HepG2 (cell line): ENCODE results near the gene DENND4C. TPM values are rescaled to one million over a fixed set of nuclear protein-coding genes. Genes with fewer than 3 reads are reported as not detected.

ENCODE experiments used
- ARID2 ChIP-seq: sonication (generic); formaldehyde crosslinking; IDR thresholded peaks from 2 replicates; pipeline ENCODE4 v1.8.1; 2022; ENCODE audit warnings: mild to moderate bottlenecking, missing genetic modification reagents, borderline replicate concordance
- ARNTL ChIP-seq: sonication (generic); formaldehyde crosslinking; IDR thresholded peaks from 2 replicates; pipeline ENCODE4 v1.4.0; 2020; ENCODE audit warnings: mild to moderate bottlenecking, missing genetic modification reagents
- BCL6 ChIP-seq: IDR thresholded peaks from 2 replicates; pipeline ENCODE4 v1.6.1; 2016; ENCODE audit warnings: missing genetic modification reagents, missing compliant biosample characterization
- CHD2 ChIP-seq: IDR thresholded peaks from 2 replicates; pipeline ENCODE4 v1.6.1; 2011; ENCODE audit warnings: low read depth, low read length, improper control_type of control experiment
- FOSL2 ChIP-seq: sonication (generic); formaldehyde crosslinking; IDR thresholded peaks from 2 replicates; pipeline ENCODE4 v1.4.0; 2020; ENCODE audit warnings: missing genetic modification reagents
- HCFC1 ChIP-seq: fragments of 150-350 bp; IDR thresholded peaks from 2 replicates; pipeline ENCODE4 v1.6.1; 2014; ENCODE audit warnings: low read depth, low read length
- KDM5B ChIP-seq: sonication (generic); formaldehyde crosslinking; IDR thresholded peaks from 2 replicates; pipeline ENCODE4 v1.4.0; 2020; ENCODE audit warnings: missing genetic modification reagents, mild to moderate bottlenecking, borderline replicate concordance
- NCOA2 ChIP-seq: sonication (generic); formaldehyde crosslinking; IDR thresholded peaks from 2 replicates; pipeline ENCODE4 v1.8.0; 2022; ENCODE audit warnings: inconsistent platforms
- NFYC ChIP-seq: IDR thresholded peaks from 2 replicates; pipeline ENCODE4 v1.6.1; 2016; ENCODE audit warnings: missing genetic modification reagents, missing compliant biosample characterization
- RFX5 ChIP-seq: IDR thresholded peaks from 2 replicates; pipeline ENCODE4 v1.6.1; 2011; ENCODE audit warnings: low read depth, low read length, improper control_type of control experiment
- SOX6 ChIP-seq, 2 experiments: fragments of 450-650 bp in 1 of 2; sonication (generic) in 1 of 2; formaldehyde crosslinking in 1 of 2; IDR thresholded peaks; 2 replicates each; pipeline versions ENCODE4 v1.4.0 to v1.6.1; 2017 to 2020; ENCODE audit warnings: antibody characterized with exemption in 1 of 2, mild to moderate bottlenecking in 1 of 2, missing genetic modification reagents in 1 of 2
- TGIF2 ChIP-seq: IDR thresholded peaks from 2 replicates; pipeline ENCODE4 v1.6.1; 2016; ENCODE audit warnings: control low read depth, missing compliant biosample characterization
- XBP1 ChIP-seq: sonication (generic); formaldehyde crosslinking; IDR thresholded peaks from 2 replicates; pipeline ENCODE4 v1.5.0; 2020; ENCODE audit warnings: missing genetic modification reagents
- ZIK1 ChIP-seq: sonication (generic); formaldehyde crosslinking; IDR thresholded peaks from 2 replicates; pipeline ENCODE4 v1.5.0; 2020; ENCODE audit warnings: mild to moderate bottlenecking, low read depth, missing genetic modification reagents, borderline replicate concordance
- ZNF460 ChIP-seq: sonication (generic); formaldehyde crosslinking; IDR thresholded peaks from 2 replicates; pipeline ENCODE4 v1.5.1; 2020; ENCODE audit warnings: missing genetic modification reagents, mild to moderate bottlenecking, borderline replicate concordance
- ZNF883 ChIP-seq: sonication (generic); formaldehyde crosslinking; IDR thresholded peaks from 2 replicates; pipeline ENCODE4 v1.5.1; 2020; ENCODE audit warnings: mild to moderate bottlenecking, missing genetic modification reagents; ENCODE audit errors: not compliant biosample characterization
- polyA plus RNA-seq, 8 experiments: library from polyadenylated mRNA; depleted of rRNA in 3 of 8; stranded (reverse) in 7 of 8; unstranded in 1 of 8; fragments of >200 nt; fragmentation: Illumina TruSeq in 4 of 8; extraction: Trizol in 4 of 8; gene quantifications; 2 replicates each; pipeline versions ENCODE4 v1.2.1 to v1.2.3, GENCODE V29; 2011 to 2016; ENCODE audit warnings: low read depth in 4 of 8, missing spikeins in 1 of 8, mixed read lengths in 1 of 8; ENCODE audit not compliant: insufficient read depth in 1 of 8
- total RNA-seq, 5 experiments: library from RNA; depleted of rRNA; stranded (reverse); fragments of >200 nt; fragmentation: Illumina TruSeq; extraction: Trizol; gene quantifications; 2 replicates each; pipeline ENCODE4 v1.2.3, GENCODE V29; 2016; ENCODE audit warnings: low read depth in 1 of 5
- TF ChIP-seq, protein P1 (sequence below): sonication (generic); formaldehyde crosslinking; IDR thresholded peaks from 2 replicates; pipeline ENCODE4 v1.8.0; 2022; ENCODE audit warnings: mild to moderate bottlenecking, missing genetic modification reagents, moderate library complexity
- TF ChIP-seq, protein P2 (sequence below): sonication (generic); formaldehyde crosslinking; IDR thresholded peaks from 2 replicates; pipeline ENCODE4 v1.9.0; 2021; ENCODE audit warnings: mild to moderate bottlenecking, missing genetic modification reagents
- TF ChIP-seq, protein P3 (sequence below): sonication (generic); formaldehyde crosslinking; IDR thresholded peaks from 2 replicates; pipeline ENCODE4 v1.4.0; 2020; ENCODE audit warnings: missing genetic modification reagents, borderline replicate concordance

The DENND4C gene
- total and polyA plus RNA-seq, 2 of the 13 experiments (the other 11 are each of a cell fraction or from before 2014, with no cell fraction given): 19.1 to 27.2 TPM

DNA sequence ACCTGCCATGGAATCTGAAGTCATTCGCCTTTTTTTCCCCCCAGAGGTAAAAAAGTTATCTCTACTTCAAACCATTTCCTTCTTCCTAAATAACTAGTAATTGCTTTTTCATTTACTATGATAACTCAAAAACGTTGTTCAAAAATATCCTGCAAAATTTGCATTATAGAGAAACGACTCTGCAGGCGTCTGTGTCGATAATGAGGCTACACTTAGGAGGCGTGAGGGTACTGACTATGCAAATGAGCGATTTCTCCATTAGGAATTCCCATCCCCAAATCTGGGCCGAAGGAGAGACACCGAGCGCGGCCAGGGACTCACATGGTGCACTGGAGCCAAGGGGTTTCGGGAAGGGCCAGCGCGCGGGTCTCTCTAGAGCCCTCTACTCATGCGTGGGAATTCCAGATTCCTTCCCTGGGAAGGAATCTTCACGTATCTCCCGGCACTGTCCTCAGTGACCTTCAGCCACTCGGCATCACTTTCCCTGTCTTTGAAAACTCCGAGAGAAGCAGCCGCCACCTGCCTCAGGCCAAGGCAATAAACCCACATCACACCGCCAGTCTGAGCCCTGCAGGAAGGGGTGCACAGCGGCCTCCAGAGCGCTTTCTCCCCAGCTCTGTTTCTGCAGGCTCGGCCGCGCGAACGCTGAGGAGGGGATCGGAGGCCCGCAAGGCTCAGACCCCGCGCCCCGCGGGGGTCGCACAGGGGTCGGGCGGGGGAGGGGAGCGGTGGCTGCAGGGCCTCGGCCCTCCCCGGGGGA is 718 bp upstream of the DENND4C start (continued):
- TF ChIP-seq, protein P1, sequence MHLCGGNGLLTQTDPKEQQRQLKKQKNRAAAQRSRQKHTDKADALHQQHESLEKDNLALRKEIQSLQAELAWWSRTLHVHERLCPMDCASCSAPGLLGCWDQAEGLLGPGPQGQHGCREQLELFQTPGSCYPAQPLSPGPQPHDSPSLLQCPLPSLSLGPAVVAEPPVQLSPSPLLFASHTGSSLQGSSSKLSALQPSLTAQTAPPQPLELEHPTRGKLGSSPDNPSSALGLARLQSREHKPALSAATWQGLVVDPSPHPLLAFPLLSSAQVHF: no peak
- TF ChIP-seq HCFC1 (no peak), RFX5 (no peak), KDM5B (CRISPR knock-in tag) (no peak), CHD2 (no peak), NFYC (CRISPR knock-in tag) (no peak), ZIK1 (CRISPR knock-in tag) (no peak), SOX6 (IDR thresholded peaks at IDR 0.05) (no peak), SOX6 (CRISPR knock-in tag; IDR thresholded peaks at IDR 0.05) (no peak), XBP1 (no peak), ZNF883 (CRISPR knock-in tag) (no peak), ZNF460 (CRISPR knock-in tag) (no peak), FOSL2 (CRISPR knock-in tag) (0 out of 2 replicates have a peak, but pooled peaks have one; percentile 23), BCL6 (no peak), ARNTL (CRISPR knock-in tag) (no peak), ARID2 (CRISPR knock-in tag) (no peak), TGIF2 (CRISPR knock-in tag) (peak; percentile 30; the same call in 1 of the 2 replicates), NCOA2 (no peak)
- TF ChIP-seq, protein P2, sequence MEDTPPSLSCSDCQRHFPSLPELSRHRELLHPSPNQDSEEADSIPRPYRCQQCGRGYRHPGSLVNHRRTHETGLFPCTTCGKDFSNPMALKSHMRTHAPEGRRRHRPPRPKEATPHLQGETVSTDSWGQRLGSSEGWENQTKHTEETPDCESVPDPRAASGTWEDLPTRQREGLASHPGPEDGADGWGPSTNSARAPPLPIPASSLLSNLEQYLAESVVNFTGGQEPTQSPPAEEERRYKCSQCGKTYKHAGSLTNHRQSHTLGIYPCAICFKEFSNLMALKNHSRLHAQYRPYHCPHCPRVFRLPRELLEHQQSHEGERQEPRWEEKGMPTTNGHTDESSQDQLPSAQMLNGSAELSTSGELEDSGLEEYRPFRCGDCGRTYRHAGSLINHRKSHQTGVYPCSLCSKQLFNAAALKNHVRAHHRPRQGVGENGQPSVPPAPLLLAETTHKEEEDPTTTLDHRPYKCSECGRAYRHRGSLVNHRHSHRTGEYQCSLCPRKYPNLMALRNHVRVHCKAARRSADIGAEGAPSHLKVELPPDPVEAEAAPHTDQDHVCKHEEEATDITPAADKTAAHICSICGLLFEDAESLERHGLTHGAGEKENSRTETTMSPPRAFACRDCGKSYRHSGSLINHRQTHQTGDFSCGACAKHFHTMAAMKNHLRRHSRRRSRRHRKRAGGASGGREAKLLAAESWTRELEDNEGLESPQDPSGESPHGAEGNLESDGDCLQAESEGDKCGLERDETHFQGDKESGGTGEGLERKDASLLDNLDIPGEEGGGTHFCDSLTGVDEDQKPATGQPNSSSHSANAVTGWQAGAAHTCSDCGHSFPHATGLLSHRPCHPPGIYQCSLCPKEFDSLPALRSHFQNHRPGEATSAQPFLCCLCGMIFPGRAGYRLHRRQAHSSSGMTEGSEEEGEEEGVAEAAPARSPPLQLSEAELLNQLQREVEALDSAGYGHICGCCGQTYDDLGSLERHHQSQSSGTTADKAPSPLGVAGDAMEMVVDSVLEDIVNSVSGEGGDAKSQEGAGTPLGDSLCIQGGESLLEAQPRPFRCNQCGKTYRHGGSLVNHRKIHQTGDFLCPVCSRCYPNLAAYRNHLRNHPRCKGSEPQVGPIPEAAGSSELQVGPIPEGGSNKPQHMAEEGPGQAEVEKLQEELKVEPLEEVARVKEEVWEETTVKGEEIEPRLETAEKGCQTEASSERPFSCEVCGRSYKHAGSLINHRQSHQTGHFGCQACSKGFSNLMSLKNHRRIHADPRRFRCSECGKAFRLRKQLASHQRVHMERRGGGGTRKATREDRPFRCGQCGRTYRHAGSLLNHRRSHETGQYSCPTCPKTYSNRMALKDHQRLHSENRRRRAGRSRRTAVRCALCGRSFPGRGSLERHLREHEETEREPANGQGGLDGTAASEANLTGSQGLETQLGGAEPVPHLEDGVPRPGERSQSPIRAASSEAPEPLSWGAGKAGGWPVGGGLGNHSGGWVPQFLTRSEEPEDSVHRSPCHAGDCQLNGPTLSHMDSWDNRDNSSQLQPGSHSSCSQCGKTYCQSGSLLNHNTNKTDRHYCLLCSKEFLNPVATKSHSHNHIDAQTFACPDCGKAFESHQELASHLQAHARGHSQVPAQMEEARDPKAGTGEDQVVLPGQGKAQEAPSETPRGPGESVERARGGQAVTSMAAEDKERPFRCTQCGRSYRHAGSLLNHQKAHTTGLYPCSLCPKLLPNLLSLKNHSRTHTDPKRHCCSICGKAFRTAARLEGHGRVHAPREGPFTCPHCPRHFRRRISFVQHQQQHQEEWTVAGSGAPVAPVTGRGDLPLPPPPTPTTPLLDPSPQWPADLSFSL (CRISPR knock-in tag): no peak
- TF ChIP-seq, protein P3, sequence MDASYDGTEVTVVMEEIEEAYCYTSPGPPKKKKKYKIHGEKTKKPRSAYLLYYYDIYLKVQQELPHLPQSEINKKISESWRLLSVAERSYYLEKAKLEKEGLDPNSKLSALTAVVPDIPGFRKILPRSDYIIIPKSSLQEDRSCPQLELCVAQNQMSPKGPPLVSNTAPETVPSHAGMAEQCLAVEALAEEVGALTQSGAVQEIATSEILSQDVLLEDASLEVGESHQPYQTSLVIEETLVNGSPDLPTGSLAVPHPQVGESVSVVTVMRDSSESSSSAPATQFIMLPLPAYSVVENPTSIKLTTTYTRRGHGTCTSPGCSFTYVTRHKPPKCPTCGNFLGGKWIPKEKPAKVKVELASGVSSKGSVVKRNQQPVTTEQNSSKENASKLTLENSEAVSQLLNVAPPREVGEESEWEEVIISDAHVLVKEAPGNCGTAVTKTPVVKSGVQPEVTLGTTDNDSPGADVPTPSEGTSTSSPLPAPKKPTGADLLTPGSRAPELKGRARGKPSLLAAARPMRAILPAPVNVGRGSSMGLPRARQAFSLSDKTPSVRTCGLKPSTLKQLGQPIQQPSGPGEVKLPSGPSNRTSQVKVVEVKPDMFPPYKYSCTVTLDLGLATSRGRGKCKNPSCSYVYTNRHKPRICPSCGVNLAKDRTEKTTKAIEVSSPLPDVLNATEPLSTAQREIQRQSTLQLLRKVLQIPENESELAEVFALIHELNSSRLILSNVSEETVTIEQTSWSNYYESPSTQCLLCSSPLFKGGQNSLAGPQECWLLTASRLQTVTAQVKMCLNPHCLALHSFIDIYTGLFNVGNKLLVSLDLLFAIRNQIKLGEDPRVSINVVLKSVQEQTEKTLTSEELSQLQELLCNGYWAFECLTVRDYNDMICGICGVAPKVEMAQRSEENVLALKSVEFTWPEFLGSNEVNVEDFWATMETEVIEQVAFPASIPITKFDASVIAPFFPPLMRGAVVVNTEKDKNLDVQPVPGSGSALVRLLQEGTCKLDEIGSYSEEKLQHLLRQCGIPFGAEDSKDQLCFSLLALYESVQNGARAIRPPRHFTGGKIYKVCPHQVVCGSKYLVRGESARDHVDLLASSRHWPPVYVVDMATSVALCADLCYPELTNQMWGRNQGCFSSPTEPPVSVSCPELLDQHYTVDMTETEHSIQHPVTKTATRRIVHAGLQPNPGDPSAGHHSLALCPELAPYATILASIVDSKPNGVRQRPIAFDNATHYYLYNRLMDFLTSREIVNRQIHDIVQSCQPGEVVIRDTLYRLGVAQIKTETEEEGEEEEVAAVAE: 0 out of 2 replicates have a peak, but pooled peaks have one; percentile 34
